HG03066 (cell line): Measurements from ENCODE around the gene RSPH6A.
A peak's percentile ranks its signal among the peaks of the same experiment; 100 is the strongest.
"Not testable (repeated sequence)": the region's sequence is repeated elsewhere in the genome, so short reads cannot be mapped to it uniquely, and the experiment has no call there.

Experiments used
- ATAC-seq: cut with Tn5 transposase; IDR thresholded peaks from one replicate; pipeline ENCODE4 v1.9.1; 2021; ENCODE audit warnings: low read depth; ENCODE audit not compliant: unreplicated experiment

Gene RSPH6A

DNA sequence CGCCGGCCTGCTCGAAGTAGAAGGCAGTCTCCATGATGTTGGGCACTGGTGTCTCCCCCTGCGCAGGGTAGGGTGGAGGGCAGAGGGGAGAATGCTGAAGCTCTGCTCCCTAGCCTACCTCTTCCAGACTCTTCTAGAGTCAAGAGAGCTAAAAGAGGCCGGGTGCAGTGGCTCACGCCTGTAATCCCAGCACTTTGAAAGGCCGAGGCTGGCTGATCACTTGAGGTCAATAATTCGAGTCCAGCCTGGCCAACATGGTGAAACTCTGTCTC lies 10.2 kb downstream of the RSPH6A start:
- ATAC-seq: no peak

DNA sequence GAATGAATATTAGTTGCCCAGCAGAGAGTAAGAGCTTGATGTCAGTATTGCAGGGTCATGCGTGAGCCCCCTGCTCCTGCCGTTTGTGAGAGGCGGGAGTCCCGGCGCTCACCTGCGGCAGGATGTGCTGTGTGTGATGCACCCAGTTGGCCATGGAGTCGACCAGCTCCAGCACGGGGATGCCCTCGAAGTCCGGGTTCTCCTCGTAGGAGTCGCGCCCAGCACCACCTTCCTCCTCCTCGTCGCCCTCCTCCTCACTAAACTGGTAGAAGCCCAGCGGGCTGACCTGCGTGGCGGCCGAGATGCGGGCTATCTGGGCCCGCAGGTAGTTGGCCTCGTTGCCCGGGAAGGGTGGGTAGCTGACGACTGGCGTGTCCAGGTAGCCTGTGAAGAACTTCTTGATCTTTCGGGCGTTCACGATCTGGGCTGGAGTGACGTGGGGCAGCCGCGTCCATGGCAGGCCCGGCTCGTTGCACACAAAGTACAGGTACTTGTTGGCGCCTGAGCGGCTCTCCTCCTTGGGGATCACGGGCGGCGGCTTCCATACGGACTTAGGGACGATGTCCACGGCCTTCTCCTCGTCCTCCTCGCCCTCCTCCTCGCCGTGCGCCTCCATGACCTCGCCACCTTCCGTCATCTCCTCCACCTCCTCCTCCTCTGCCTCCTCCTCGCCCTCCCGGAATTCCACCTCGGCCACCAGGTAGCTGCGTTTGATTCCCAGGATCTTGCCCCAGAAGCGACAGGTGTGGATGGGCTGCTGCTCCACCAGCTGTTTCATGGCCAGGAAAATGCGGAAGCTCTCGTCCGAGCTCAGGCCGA lies 10.8 kb downstream of the RSPH6A start:
- no peak for ATAC-seq

- ATAC-seq: no peak
Observed at GRCh38 chr19:45801603-45802175, 13.4 kb downstream of the RSPH6A start.

DNA sequence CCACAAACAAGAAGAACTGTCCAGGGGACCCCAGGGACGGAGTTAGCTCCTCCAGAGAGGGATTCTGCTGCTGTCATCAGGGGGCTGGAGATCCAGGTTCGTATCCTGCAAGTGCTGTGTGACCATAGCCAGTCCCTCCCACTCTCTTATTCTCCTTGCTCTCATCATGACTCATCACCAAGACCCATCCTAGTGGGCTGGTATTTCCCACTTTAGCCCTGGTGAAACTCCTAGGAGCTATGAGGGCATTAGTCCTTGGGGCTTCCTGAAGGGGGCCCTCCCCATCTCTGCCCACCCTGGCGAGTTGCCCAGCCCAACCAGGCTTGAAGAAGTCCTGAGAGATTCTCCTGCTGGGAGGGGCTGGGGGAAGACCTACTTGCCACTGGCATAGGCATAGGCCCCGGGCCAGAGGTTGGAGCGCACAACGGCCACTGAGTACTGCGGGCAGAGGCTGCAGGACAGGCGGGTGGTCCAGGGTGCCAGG lies 15.0 kb downstream of the RSPH6A start:
- no peak for ATAC-seq

GRCh38 chr19:45799541-45799940 lies 15.6 kb downstream of the RSPH6A start:
- ATAC-seq: not testable (repeated sequence)

DNA sequence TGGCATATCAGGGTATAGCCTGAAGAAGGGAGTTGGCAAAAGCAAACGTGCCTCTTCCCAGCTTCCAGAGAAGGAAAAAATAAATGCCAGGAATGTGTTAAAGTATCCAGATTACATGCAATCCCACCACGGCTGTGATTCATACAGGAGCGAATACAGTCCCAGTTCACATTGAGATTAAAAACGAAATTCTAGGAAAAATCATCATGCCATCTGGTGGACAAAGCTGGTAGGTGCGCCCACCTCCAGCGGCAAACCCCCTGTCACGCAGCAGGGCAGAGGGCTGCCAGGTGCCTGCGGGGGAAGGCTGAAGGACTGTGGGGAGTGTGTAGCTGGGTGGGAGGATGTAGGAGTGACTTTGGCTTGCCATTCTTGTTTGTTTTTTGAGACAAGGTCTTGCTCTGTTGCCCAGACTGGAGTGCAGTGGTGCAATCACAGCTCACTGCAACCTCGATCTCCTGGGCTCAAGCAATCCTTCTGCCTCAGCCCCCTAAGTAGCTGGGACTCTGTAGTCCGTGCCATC lies 16.1 kb downstream of the RSPH6A start:
- no peak for ATAC-seq

GRCh38 chr19:45794627-45795026 lies 20.5 kb downstream of the RSPH6A start:
- ATAC-seq: no peak

GRCh38 chr19:45793876-45794275 lies 21.2 kb downstream of the RSPH6A start:
- ATAC-seq: no peak

- ATAC-seq: no peak
Observed at GRCh38 chr19:45793178-45793564, 21.9 kb downstream of the RSPH6A start.

DNA sequence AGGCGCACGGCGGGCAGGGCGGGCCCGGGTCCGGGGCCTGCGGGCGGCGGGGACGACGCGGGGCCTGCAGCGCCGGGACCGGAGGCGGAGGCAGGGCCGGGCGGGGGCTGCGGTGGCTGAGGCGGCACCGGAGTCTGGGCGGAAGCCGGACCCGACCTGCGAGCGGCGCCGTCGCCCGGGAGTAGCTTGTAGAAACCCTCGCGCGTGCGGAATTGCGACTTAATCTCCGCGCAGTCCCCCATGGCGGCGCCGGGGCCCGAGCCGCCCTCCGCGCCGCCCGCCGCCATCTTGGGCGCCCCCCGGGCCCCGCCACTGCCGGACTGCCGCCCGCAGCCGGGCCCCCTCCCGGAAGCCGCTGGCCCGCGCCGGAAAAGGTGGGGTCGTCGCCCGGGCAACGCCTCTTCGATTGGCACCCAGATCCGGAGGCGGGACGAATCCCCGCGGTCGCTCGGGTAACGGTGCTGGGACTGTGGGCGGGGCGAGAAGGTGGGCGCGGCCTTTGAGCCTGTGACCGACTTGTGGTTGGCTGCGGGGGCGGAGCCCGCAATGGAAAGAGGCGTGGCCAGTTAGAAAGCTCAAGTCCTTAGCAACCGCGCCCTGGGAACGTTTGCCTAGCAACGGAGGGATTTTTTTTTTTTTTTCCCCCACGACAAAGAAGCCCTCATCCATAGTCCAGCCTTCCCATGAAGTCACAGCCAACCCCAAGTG lies 22.5 kb downstream of the RSPH6A start, which contains the start of gene DMWD:
Gene DMWD, minus strand, starts transcription at position 376 of the 708 bp plus-strand sequence. Its CDS starts 89 bp downstream, at position 287.
- peak; percentile 92 for ATAC-seq

DNA sequence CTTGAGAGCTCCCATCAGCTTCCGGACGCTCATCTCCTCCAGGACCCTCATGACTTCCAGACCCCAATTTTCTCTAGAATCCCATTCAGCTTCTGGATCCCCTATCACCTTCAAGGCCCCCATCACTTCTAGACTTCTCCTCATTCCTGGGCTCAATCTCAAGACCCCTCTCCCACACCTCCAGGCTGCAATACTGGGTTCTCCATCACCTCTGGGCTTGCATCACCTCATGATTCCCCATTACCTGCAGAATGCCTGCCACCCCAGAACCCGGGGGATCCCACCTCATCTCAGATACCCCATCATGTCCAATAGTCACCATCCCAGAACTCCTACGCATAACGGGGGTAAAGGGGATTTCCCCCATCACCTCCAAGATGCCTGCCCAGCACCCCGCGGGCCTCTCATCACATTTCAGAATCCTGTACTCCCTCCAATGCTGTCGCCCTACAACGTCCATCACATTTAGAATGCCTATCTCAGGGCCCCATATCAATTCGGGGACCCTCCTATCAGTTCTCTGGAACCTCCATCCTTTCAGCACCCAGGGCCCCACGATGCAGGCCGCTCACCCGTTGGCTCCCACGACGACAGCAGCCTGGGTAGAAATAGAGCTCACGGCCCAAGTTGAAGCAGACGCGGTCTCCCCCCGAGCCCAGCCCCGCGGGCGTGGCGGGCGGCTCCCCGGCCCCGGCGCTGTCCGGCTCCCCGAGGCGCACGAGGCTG lies 23.2 kb downstream of the RSPH6A start:
- peak; percentile 19 for ATAC-seq

DNA sequence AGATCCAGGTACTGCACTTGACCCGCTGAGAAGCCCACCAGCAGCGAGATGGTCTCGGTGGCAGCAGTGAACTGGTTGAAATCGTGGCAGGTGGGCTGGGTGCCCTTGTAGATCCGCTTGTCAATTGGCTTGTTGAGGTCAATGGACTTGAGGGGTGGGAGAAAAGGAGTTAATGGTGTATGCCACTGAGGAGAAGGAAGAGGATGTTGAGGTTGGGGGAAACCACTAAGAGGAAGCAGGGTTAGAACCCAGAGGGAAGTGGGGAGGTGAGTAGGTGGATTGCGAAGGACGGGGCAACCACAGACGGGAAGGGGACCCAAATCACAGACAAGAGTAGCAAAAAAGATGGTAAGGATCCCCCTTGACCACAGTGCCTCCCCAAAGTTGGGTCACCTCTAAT lies 24.2 kb downstream of the RSPH6A start:
- no peak for ATAC-seq

- no peak for ATAC-seq
Observed at GRCh38 chr19:45789035-45789786, 25.9 kb downstream of the RSPH6A start.

GRCh38 chr19:45786533-45786894 lies 28.6 kb downstream of the RSPH6A start:
- ATAC-seq: no peak

DNA sequence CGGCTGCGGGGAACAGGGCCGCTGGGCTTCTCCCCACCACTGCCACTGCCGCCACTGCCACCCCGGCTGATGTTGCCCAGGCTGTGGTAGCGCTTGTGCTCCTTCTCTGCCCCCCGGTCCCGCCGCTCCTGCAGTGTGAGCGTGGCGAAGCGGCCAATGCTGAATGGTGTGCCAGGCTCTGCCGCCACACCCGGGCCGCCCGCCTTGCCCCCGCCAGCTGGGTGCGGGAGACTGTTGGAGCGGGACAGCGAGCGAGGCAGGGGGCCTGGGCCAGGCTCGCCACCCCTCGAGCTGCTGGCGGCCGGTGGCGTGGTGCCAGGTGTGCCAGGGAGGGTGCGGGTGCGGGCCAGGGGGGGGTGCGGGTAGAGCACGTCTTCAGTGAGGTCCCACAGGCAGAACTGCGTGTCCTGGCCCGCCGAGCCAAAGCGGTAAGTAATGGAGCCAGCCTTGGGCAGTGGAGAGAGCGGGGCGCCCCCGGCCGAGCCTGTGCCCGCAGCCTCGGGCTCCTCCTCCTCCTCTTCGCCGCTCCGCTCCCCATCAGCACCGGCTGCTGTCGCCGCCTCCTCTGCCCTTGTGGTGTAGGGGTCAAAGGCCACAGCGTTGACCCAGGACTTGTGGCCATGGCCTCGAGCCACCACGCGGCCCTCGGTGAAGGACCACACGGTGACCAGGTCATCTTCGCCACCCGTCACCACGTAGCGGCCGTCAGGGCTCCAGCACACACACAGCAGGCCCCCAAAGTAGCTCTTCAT lies 29.2 kb downstream of the RSPH6A start:
- no peak for ATAC-seq

DNA sequence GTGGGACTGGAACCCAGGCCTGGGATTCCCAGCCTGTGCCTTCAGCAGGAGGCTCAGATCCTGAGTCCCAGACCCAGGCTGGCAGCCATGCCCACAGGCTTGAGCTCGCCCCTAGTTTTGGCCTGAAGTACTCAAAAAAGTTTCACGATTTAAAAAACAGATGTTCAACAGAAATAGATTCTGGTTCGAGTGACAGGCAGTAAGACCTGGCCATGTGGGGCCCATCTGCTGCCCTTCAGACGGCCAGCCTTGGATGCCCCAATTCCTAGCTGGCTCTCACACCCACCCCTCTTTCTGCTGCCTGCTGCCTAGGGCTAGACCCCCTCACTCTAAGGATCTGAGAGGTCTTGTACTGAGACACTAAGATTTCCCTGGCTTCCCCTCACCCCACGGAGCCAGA lies 30.0 kb downstream of the RSPH6A start:
- ATAC-seq: no peak

GRCh38 chr19:45784096-45784495 lies 31.0 kb downstream of the RSPH6A start:
- ATAC-seq: no peak

- no peak for ATAC-seq
Observed at GRCh38 chr19:45782820-45783785, 32.0 kb downstream of the RSPH6A start.
